Endothelial cell of umbilical vein (primary cell): ENCODE results near the gene FYB2. TPM values are rescaled to one million over a fixed set of nuclear protein-coding genes. Genes with fewer than 3 reads are reported as not detected.

Source experiments
- BruUV-seq: library from RNA; stranded (reverse); fragments of 400-500 nt; replicated peaks from 2 replicates; lab custom pipeline; 2021; lab: Mats Ljungman, UMichigan
- CTCF ChIA-PET: fragments of 300-600, 350-600 bp; sonication (Branson Sonifier 250); formaldehyde crosslinking; loops from one replicate; lab custom pipeline; 2021; ENCODE audit warnings: antibody characterized with exemption, inconsistent platforms; lab: Charles Lee
- POLR2A ChIA-PET: fragments of 300-600, 350-600 bp; sonication (Branson Sonifier 250); formaldehyde crosslinking; loops from one replicate; lab custom pipeline; 2021; ENCODE audit warnings: antibody characterized with exemption, inconsistent platforms; lab: Charles Lee
- DNase-seq: peaks from one replicate; pipeline ENCODE4 v3.0.0-alpha.2; 2011; ENCODE audit warnings: low read depth, low spot score
- FAIRE-seq: peaks from 2 replicates; lab custom pipeline; 2011; peaks lifted over from hg19 to GRCh38; lab: Jason Lieb, UNC
- H2AFZ ChIP-seq: 2 replicates; pipeline ENCODE4 v1.6.0; 2012; ENCODE audit warnings: low read depth, low read length, control low read depth, inconsistent platforms
- H3K27ac ChIP-seq: 2 replicates; pipeline ENCODE4 v1.5.1; 2011; ENCODE audit warnings: low read depth, mild to moderate bottlenecking, control low read depth, low read length, moderate library complexity; ENCODE audit not compliant: insufficient read depth
- H3K27me3 ChIP-seq, 2 experiments: 2 replicates each; pipeline versions ENCODE4 v1.6.0 to v1.6.1; 2011; ENCODE audit warnings: low read length in 2 of 2, mixed read lengths in 1 of 2; ENCODE audit not compliant: control insufficient read depth in 2 of 2, insufficient read depth in 2 of 2
- H3K36me3 ChIP-seq, 2 experiments: 2 replicates in 1 of 2; 3 replicates in 1 of 2; pipeline ENCODE4 v1.5.1; 2011; ENCODE audit warnings: low read length in 2 of 2, mild to moderate bottlenecking in 1 of 2, moderate library complexity in 1 of 2; ENCODE audit not compliant: control insufficient read depth in 2 of 2, insufficient read depth in 2 of 2; ENCODE audit errors: extremely low read depth in 1 of 2
- H3K4me1 ChIP-seq: 3 replicates; pipeline ENCODE4 v1.5.1; 2011; ENCODE audit warnings: mild to moderate bottlenecking, low read length; ENCODE audit not compliant: control insufficient read depth, insufficient read depth; ENCODE audit errors: extremely low read depth
- H3K4me2 ChIP-seq: 2 replicates; pipeline ENCODE4 v1.6.1; 2011; ENCODE audit warnings: low read length, control low read depth, mixed read lengths; ENCODE audit not compliant: insufficient read depth
- H3K4me3 ChIP-seq, 3 experiments: fragments of 200-600 bp in 1 of 3; sonication (generic), shearing (Covaris generic) in 1 of 3; replicated peaks in 1 of 3; 2 replicates each; pipeline ENCODE4 v1.5.1; 2011 to 2016; ENCODE audit warnings: control low read depth in 3 of 3, low read length in 3 of 3, mild to moderate bottlenecking in 2 of 3, inconsistent platforms in 1 of 3, low read depth in 1 of 3, moderate library complexity in 1 of 3; ENCODE audit not compliant: insufficient read depth in 1 of 3
- H3K79me2 ChIP-seq: 2 replicates; pipeline ENCODE4 v1.6.0; 2012; ENCODE audit warnings: low read length, inconsistent platforms; ENCODE audit not compliant: control insufficient read depth, insufficient read depth
- H3K9ac ChIP-seq: replicated peaks from 2 replicates; pipeline ENCODE3; 2011; ENCODE audit warnings: low read length, control low read depth; ENCODE audit not compliant: insufficient read depth; ENCODE audit errors: extremely low read depth
- H3K9me1 ChIP-seq: replicated peaks from 3 replicates; pipeline ENCODE4 v1.6.0; 2011; ENCODE audit warnings: mild to moderate bottlenecking, low read length; ENCODE audit not compliant: control insufficient read depth, insufficient read depth; ENCODE audit errors: extremely low read depth
- H3K9me3 ChIP-seq: replicated peaks from 2 replicates; pipeline ENCODE4 v1.5.1; 2012; ENCODE audit warnings: low read length, inconsistent platforms; ENCODE audit not compliant: control insufficient read depth, insufficient read depth
- H4K20me1 ChIP-seq: replicated peaks from 2 replicates; pipeline ENCODE3; 2011; ENCODE audit warnings: mild to moderate bottlenecking, low read length; ENCODE audit not compliant: control insufficient read depth, insufficient read depth; ENCODE audit errors: extremely low read depth
- EZH2 ChIP-seq: IDR thresholded peaks from 2 replicates; pipeline ENCODE4 v1.6.1; 2012; ENCODE audit warnings: borderline replicate concordance, low read depth, mild to moderate bottlenecking, moderate library complexity, low read length, inconsistent platforms; ENCODE audit not compliant: severe bottlenecking
- FOS ChIP-seq: IDR thresholded peaks from 2 replicates; pipeline ENCODE4 v1.6.1; 2011; ENCODE audit warnings: mild to moderate bottlenecking, low read length, moderate library complexity, borderline replicate concordance; ENCODE audit not compliant: insufficient read depth
- GATA2 ChIP-seq: IDR thresholded peaks from 2 replicates; pipeline ENCODE4 v1.7.0; 2011; ENCODE audit warnings: low read depth, mild to moderate bottlenecking, moderate library complexity, mixed read lengths, low read length; ENCODE audit not compliant: insufficient read length, insufficient read depth
- JUN ChIP-seq: IDR thresholded peaks from 2 replicates; pipeline ENCODE4 v1.6.1; 2011; ENCODE audit warnings: borderline replicate concordance, low read depth; ENCODE audit not compliant: insufficient read length, insufficient read depth
- MYC ChIP-seq: IDR thresholded peaks from one replicate; pipeline ENCODE4 v1.6.1; 2011; ENCODE audit warnings: mild to moderate bottlenecking, low read depth, low read length
- POLR2A ChIP-seq: IDR thresholded peaks from 2 replicates; pipeline ENCODE4 v1.6.1; 2012; ENCODE audit warnings: low read depth, mild to moderate bottlenecking, control low read depth, low read length
- POLR2AphosphoS5 ChIP-seq: IDR thresholded peaks from 2 replicates; pipeline ENCODE4 v1.6.1; 2012; ENCODE audit warnings: low read depth, mild to moderate bottlenecking, control low read depth, low read length, moderate library complexity; ENCODE audit not compliant: insufficient read depth
- dilution Hi-C: fragments of 300-500 bp; cut with MboI; formaldehyde crosslinking; loops from one replicate; pipeline ENCODE4 v1.15.0; 2019; ENCODE audit warnings: low sequenced_read_pairs; ENCODE audit not compliant: extremely low pct_ligation_motif_present
- intact Hi-C: fragments of 100-400 bp; cut with micrococcal nuclease; formaldehyde crosslinking; loops from one replicate; pipeline ENCODE4 v1.10.0; 2022
- polyA plus RNA-seq, 4 experiments: library from polyadenylated mRNA; depleted of rRNA in 3 of 4; stranded (reverse) in 3 of 4; unstranded in 1 of 4; fragments of >200 nt; gene quantifications; 2 replicates each; pipeline versions ENCODE4 v1.2.1 to v1.2.3, GENCODE V29; 2011 to 2012; ENCODE audit warnings: missing spikeins in 1 of 4
- total RNA-seq: library from RNA; stranded (reverse); gene quantifications from 2 replicates; pipeline ENCODE4 v1.2.3, GENCODE V29; 2021
- TF ChIP-seq, protein P1 (sequence below), 2 donors: IDR thresholded peaks; 1 replicate in 1 of 2; 2 replicates in 1 of 2; pipeline ENCODE4 v1.5.1; 2011; ENCODE audit warnings: low read length in 2 of 2, mild to moderate bottlenecking in 2 of 2, moderate library complexity in 2 of 2, control low read depth in 1 of 2, inconsistent platforms in 1 of 2, low read depth in 1 of 2; ENCODE audit not compliant: insufficient read depth in 1 of 2; ENCODE audit errors: extremely low read depth in 1 of 2
- TF ChIP-seq, protein P2 (sequence below): IDR thresholded peaks from 2 replicates; pipeline ENCODE4 v1.6.1; 2011; ENCODE audit not compliant: insufficient read depth, insufficient read length

Gene FYB2
- total and polyA plus RNA-seq, 2 donors (not counting 3 experiments of a cell fraction or from before 2014, with no cell fraction given): not detected

DNA sequence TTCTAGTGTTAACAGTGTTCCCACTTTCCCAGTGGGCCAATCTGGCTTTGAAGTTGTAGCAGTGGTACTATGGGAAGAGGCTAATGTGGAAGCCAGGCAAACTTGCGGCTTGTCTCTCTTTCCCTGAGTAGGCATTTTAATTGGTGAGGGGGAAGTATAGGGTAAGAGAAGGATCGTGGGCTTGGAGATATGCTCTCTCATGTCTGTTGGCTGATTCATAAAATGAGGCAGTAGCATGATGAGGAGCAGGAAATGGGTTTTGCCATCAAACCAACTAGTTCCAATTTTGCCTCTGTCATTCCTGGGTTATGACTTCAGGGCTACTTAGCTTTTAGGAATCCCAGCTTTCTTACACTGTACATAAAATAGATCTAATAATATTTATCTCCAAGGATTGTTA, 47.5 kb upstream of the FYB2 start:
- Histone ChIP-seq H3K36me3 (no peaks in the 10 kb centered on the region), H3K4me3 (no peak overlapping the region), H3K9me1 (no peaks in the 10 kb centered on the region), H3K27me3 (no peaks in the 10 kb centered on the region), H3K4me2 (no peak overlapping the region), H4K20me1 (no peaks in the 10 kb centered on the region), H3K27ac (no peak overlapping the region), H3K4me1 (no peaks in the 10 kb centered on the region), H3K9ac (no peak overlapping the region), H3K79me2 (no peaks in the 10 kb centered on the region), H3K9me3 (no peaks in the 10 kb centered on the region), H2AFZ (no peak overlapping the region)
- DNase-seq: no peak
- intact Hi-C loops: no loop called here
- CTCF ChIA-PET: no interaction called here
- POLR2A ChIA-PET: no interaction called here
- dilution Hi-C loops: no loop called here
- no peak for TF ChIP-seq POLR2AphosphoS5
- no peak for TF ChIP-seq POLR2A
- no peak for TF ChIP-seq EZH2
- TF ChIP-seq MYC: no peak
- TF ChIP-seq JUN: no peak
- TF ChIP-seq FOS: no peak
- TF ChIP-seq, protein P1, sequence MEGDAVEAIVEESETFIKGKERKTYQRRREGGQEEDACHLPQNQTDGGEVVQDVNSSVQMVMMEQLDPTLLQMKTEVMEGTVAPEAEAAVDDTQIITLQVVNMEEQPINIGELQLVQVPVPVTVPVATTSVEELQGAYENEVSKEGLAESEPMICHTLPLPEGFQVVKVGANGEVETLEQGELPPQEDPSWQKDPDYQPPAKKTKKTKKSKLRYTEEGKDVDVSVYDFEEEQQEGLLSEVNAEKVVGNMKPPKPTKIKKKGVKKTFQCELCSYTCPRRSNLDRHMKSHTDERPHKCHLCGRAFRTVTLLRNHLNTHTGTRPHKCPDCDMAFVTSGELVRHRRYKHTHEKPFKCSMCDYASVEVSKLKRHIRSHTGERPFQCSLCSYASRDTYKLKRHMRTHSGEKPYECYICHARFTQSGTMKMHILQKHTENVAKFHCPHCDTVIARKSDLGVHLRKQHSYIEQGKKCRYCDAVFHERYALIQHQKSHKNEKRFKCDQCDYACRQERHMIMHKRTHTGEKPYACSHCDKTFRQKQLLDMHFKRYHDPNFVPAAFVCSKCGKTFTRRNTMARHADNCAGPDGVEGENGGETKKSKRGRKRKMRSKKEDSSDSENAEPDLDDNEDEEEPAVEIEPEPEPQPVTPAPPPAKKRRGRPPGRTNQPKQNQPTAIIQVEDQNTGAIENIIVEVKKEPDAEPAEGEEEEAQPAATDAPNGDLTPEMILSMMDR (IDR thresholded peaks at IDR 0.05; ENCODE audit: extremely low read depth in 1 of 2, insufficient read depth in 1 of 2, low read depth in 1 of 2, low read length in 2 of 2): no peak
- TF ChIP-seq, protein P2, sequence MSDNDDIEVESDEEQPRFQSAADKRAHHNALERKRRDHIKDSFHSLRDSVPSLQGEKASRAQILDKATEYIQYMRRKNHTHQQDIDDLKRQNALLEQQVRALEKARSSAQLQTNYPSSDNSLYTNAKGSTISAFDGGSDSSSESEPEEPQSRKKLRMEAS: no peak
- no peak for TF ChIP-seq GATA2
- no peak for FAIRE-seq
- BruUV-seq: no TSS peak
